Lower lobe of right lung (tissue), 2 donors: Measurements from ENCODE around the gene ILK. TPM values are rescaled to one million over a fixed set of nuclear protein-coding genes. Genes with fewer than 3 reads are reported as not detected.

Experiments
- ATAC-seq, 2 donors: fragments of 200-7000 bp; cut with Tn5 transposase; one replicate each; pipeline ENCODE4 v1.9.1; 2020 to 2022; ENCODE audit warnings: mild to moderate bottlenecking in 2 of 2, moderate library complexity in 2 of 2
- DNase-seq: peaks from one replicate; pipeline ENCODE4 v3.0.0-alpha.2; 2020
- H3K27ac ChIP-seq: fragments of 200-600 bp; one replicate; pipeline ENCODE4 v1.8.0; 2022
- H3K27me3 ChIP-seq: fragments of 200-600 bp; one replicate; pipeline ENCODE4 v1.8.0; 2022; ENCODE audit warnings: low read depth
- H3K36me3 ChIP-seq: fragments of 200-600 bp; one replicate; pipeline ENCODE4 v1.8.0; 2022; ENCODE audit warnings: mild to moderate bottlenecking
- H3K4me1 ChIP-seq: fragments of 200-600 bp; one replicate; pipeline ENCODE4 v1.8.0; 2022
- H3K4me3 ChIP-seq: fragments of 200-600 bp; one replicate; pipeline ENCODE4 v1.8.0; 2022; ENCODE audit warnings: mild to moderate bottlenecking
- H3K9me3 ChIP-seq: fragments of 200-600 bp; one replicate; pipeline ENCODE4 v1.8.0; 2022
- intact Hi-C: fragments of 100-400 bp; cut with DNase I; formaldehyde crosslinking; loops from one replicate; pipeline ENCODE4 v1.11.0; 2022
- total RNA-seq: library from RNA; stranded (reverse); fragmentation: NEBNext Ultra II Directional; extraction: Animal tissue kit (Norgen Biotek cat#: 25700); gene quantifications from one replicate; pipeline ENCODE4 v1.2.1, GENCODE V29; 2021
- TF ChIP-seq, protein P1 (sequence below): fragments of 200-600 bp; IDR thresholded peaks from one replicate; pipeline ENCODE4 v1.8.0; 2022; ENCODE audit warnings: antibody characterized with exemption, mild to moderate bottlenecking
- donor health status: DM: no; HTN: yes; CAD: no; lungs with severe emphysema.

The ILK gene
- total RNA-seq, 1 donor from 2014 or later = 135 TPM

DNA sequence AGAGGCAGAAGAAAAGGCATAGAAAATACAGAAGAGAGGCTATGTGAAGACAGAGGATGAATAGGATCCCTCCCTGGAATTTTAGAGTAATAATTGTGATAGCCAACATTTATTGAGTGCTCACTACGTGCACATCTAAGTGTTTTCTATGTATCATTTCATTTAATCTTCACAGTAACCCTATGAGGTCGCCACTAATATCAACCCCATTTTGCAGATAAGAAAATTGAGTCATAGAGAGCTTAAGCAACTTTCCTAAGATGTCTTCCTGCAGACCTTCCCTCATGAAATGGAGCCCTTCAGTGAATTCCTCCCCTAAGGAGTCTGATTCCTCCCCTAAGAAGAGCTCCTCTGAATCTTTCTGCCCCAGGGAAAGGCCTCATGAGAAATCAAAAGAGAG lies 38.2 kb upstream of the ILK start:
- Histone ChIP-seq H3K27ac (no peak overlapping the region), H3K4me3 (no peak overlapping the region), H3K36me3 (no peaks in the 10 kb centered on the region), H3K9me3 (no peaks in the 10 kb centered on the region), H3K27me3 (no peaks in the 10 kb centered on the region), H3K4me1 (no peaks in the 10 kb centered on the region)
- DNase-seq (no peak), ATAC-seq (no peak)
- intact Hi-C loops = no loop called here
- TF ChIP-seq, protein P1, sequence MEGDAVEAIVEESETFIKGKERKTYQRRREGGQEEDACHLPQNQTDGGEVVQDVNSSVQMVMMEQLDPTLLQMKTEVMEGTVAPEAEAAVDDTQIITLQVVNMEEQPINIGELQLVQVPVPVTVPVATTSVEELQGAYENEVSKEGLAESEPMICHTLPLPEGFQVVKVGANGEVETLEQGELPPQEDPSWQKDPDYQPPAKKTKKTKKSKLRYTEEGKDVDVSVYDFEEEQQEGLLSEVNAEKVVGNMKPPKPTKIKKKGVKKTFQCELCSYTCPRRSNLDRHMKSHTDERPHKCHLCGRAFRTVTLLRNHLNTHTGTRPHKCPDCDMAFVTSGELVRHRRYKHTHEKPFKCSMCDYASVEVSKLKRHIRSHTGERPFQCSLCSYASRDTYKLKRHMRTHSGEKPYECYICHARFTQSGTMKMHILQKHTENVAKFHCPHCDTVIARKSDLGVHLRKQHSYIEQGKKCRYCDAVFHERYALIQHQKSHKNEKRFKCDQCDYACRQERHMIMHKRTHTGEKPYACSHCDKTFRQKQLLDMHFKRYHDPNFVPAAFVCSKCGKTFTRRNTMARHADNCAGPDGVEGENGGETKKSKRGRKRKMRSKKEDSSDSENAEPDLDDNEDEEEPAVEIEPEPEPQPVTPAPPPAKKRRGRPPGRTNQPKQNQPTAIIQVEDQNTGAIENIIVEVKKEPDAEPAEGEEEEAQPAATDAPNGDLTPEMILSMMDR = no peak

DNA sequence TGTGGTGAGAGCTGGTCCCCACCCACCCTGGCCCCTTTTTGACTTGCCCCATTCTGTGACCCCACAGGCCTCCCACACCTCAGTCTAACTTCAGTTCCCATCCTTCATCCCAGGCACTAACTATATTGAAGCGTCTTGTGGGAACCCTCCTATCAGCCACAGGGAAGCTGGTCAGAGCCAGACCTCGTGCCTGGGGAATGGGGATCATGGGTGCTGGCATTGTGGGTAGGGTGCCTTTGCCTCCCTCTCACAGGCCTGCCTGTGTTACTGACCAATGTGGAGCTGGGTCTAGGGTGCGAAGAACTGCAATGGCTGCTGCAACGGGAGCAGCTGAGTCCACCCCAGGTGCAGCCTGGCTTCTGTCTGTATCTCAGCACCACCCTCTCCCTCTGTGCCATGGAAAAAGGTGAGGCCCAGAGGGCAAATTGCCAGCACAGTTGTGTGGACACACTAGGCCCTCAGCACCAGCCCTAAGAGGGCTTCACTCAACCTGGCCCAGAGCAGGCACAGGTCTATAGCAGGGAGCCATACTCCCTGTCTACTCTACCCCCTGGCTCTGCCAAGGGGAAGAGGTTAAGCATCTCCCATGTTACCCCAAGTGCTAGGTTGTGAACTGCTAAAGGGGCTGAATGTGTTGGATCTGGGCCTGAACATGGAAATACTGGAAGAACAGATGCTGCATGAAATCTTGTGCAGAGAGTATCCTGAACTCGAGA lies 37.4 kb upstream of the ILK start:
- no peak overlapping the region for H3K27ac ChIP-seq
- TF ChIP-seq, protein P1 = no peak
- no peak for ATAC-seq
- H3K4me3 ChIP-seq = no peak overlapping the region
- no peaks in the 10 kb centered on the region for H3K27me3 ChIP-seq
- DNase-seq = no peak
- H3K4me1 ChIP-seq = no peaks in the 10 kb centered on the region
- H3K9me3 ChIP-seq = no peaks in the 10 kb centered on the region
- H3K36me3 ChIP-seq = no peaks in the 10 kb centered on the region
- intact Hi-C loops = no loop called here

DNA sequence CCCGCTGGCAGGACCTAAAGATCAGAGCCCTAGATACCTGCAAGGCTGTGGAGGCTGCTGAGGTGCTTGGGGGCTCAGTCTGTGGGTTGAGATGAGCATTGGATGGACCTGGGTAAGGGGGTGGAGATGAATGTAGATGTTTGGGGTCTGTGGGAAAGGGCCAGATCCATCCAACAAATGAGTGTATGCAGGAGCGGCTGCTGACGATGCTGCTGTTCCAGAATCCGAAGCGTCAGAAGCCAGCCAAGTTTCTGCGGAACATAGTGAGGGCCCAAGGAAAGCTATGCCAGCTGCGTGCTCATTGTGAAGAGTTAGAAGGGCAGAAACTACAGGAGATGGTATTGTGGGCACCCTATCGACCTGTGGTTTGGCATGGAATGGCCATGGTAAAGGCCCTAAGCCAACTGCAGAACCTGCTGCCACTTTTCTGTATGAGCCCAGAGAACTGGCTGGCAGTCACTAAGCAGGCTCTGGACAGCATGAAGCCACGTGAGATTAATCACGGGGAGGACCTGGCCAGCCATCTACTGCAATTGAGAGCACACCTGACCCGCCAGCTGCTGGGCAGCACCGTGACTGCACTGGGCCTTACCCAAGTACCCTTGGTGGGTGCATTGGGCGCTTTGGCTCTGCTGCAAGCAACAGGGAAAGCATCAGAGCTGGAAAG lies 36.7 kb upstream of the ILK start:
- intact Hi-C loops = no loop called here
- H3K9me3 ChIP-seq = no peaks in the 10 kb centered on the region
- no peak overlapping the region for H3K4me3 ChIP-seq
- DNase-seq = no peak
- H3K27me3 ChIP-seq = no peaks in the 10 kb centered on the region
- no peak overlapping the region for H3K27ac ChIP-seq
- ATAC-seq = no peak
- no peaks in the 10 kb centered on the region for H3K4me1 ChIP-seq
- no peaks in the 10 kb centered on the region for H3K36me3 ChIP-seq
- TF ChIP-seq, protein P1 = no peak

DNA sequence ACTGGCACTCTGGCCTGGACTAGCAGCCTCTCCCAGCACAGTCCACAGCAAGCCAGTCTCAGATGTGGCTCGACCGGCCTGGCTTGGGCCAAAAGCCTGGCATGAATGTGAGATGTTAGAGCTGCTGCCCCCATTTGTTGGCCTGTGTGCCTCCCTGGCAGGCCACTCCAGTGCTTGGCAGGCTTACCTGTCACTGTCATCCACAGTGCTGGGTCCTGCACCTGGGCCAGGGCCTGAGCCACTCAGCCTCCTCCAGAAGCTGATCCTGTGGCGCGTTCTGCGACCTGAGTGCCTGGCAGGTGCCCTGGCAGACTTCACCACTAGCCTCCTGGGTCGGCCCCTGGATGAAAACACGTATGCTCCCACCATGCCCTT lies 36.2 kb upstream of the ILK start:
- ATAC-seq (no peak), DNase-seq (no peak)
- Histone ChIP-seq H3K27ac (no peak overlapping the region), H3K27me3 (no peaks in the 10 kb centered on the region), H3K9me3 (no peaks in the 10 kb centered on the region), H3K4me3 (no peak overlapping the region), H3K36me3 (no peaks in the 10 kb centered on the region), H3K4me1 (no peaks in the 10 kb centered on the region)
- intact Hi-C loops = no loop called here
- TF ChIP-seq, protein P1 = no peak

DNA sequence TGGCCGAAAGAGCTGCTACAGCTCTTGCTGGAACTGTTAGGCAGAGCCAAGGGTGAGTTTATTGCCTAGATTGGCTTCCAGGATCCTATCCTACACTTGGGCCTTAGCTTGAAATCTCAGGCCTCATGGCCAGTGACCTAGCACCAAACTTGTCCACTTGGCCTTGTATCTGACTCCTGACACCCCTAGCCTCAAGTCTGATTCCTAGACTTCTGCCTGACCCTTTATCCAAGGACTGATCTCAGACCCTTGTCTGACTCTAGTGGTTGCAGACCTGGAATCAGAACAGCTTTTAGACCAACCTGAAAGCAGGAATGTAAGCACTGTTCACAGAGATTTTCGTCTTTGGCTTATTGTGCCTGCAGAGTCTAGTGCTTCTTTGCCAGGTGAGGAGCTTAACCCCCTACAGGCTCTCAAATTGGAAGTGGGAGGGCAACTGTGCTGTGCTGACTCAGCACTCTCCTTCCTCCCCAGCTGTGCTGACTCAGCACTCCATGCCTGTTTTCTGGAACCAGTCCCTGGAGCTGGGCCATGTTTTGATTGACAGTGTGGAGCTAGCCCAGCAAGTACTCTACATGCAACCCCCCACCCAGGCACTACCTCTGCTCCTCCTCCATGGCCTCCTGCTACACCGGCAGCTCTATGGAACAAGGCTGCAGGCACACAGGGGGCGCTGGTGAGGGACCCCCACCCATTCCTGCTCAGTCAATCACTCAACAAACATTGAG lies 35.2 kb upstream of the ILK start:
- DNase-seq = no peak
- intact Hi-C loops = no loop called here
- no peaks in the 10 kb centered on the region for H3K9me3 ChIP-seq
- TF ChIP-seq, protein P1 = no peak
- H3K27me3 ChIP-seq = no peaks in the 10 kb centered on the region
- no peaks in the 10 kb centered on the region for H3K36me3 ChIP-seq
- no peaks in the 10 kb centered on the region for H3K4me1 ChIP-seq
- no peak overlapping the region for H3K27ac ChIP-seq
- no peak overlapping the region for H3K4me3 ChIP-seq
- peak; percentile 21 for ATAC-seq
